ENCODE results near the gene ALOX12B.
A peak's percentile ranks its signal among the peaks of the same experiment; 100 is the strongest.

DNA sequence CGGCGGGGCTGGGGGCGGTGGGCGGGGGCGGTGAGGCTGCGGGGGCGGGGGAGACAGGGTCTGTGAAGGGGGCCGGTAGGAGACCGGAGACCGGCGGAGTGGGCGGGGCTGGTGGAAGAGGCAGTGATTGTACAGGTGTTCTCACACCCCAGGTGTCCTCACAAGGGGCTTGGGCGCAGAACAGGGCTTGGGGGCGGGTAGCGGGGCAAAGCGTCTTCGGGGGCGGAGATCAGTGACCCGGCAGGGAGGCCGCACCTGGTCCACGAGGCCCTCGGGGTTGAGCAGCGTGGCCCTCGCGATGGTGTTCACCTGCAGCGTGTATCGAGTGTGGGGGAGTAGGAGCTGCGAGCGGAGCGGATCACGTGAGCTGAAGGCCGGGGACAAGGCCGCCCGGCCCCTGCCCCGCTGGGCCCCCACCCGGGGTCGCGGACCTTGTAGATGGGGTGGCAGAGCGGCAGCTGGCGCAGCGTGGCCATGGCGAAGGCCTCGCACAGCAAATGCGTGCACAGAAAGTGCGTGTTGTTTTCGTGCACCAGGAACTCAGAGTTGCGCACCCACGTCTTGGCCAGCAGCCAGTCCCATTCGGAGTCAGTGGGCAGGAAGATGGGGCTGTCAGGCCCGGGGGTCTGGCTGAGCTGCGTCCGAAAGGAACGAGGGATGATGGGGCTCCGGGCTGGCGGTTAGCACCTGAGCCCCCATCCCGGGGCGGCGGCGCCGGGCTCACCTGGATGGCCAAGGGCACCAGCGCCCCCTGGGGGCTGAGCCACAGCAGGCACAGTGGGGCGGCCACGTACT is 22.3 kb upstream of the ALOX12B start:
- TF ChIP-seq CREB1 (IDR thresholded peaks at IDR 0.05) = 0 out of 2 replicates have a peak, but pooled peaks have one; percentile 26
- no peak for TF ChIP-seq EGR1 (IDR thresholded peaks at IDR 0.05; ENCODE audit: borderline replicate concordance, low read depth, low read length)
